Trophoblast cell (in vitro differentiated cells and primary cell): ENCODE results near the gene ORAI2.
"Not testable (repeated sequence)": the region's sequence is repeated elsewhere in the genome, so short reads cannot be mapped to it uniquely, and the experiment has no call there.

Experiments used
- DNase-seq, 2 donors: peaks; one replicate each; pipeline ENCODE4 v3.0.0-alpha.2; 2016
- H2AFZ ChIP-seq: 2 replicates; pipeline ENCODE4 v1.6.1; 2013; ENCODE audit warnings: low read length, moderate library complexity, mild to moderate bottlenecking; ENCODE audit not compliant: insufficient read depth, poor library complexity
- H2AK5ac ChIP-seq: 2 replicates; pipeline ENCODE4 v1.6.1; 2013; ENCODE audit warnings: mild to moderate bottlenecking, low read length
- H2BK120ac ChIP-seq: 2 replicates; pipeline ENCODE4 v1.6.1; 2013; ENCODE audit warnings: low read length, mild to moderate bottlenecking, moderate library complexity; ENCODE audit not compliant: insufficient read depth, poor library complexity
- H2BK12ac ChIP-seq: 2 replicates; pipeline ENCODE4 v1.6.1; 2013; ENCODE audit warnings: mild to moderate bottlenecking, low read length, moderate library complexity
- H2BK5ac ChIP-seq: 2 replicates; pipeline ENCODE4 v1.6.1; 2013; ENCODE audit warnings: low read length, low read depth, moderate library complexity, mild to moderate bottlenecking; ENCODE audit not compliant: poor library complexity
- H3K14ac ChIP-seq: 2 replicates; pipeline ENCODE4 v1.6.1; 2013; ENCODE audit warnings: mild to moderate bottlenecking, low read length
- H3K18ac ChIP-seq: 2 replicates; pipeline ENCODE4 v1.6.1; 2013; ENCODE audit warnings: mild to moderate bottlenecking, low read length
- H3K23ac ChIP-seq: 2 replicates; pipeline ENCODE4 v1.6.1; 2013; ENCODE audit warnings: low read length
- H3K27ac ChIP-seq: 2 replicates; pipeline ENCODE4 v1.5.1; 2013; ENCODE audit warnings: low read depth, mild to moderate bottlenecking, inconsistent platforms, low read length, moderate library complexity
- H3K27me3 ChIP-seq: 2 replicates; pipeline ENCODE4 v1.6.1; 2013; ENCODE audit warnings: inconsistent platforms, mild to moderate bottlenecking, low read length, moderate library complexity; ENCODE audit not compliant: insufficient read depth
- H3K36me3 ChIP-seq, 2 experiments: 1 replicate in 1 of 2; 2 replicates in 1 of 2; pipeline ENCODE4 v1.6.1; 2013; ENCODE audit warnings: low read length in 2 of 2, mild to moderate bottlenecking in 2 of 2, moderate library complexity in 1 of 2; ENCODE audit not compliant: insufficient read depth in 2 of 2, control insufficient read depth in 1 of 2
- H3K4ac ChIP-seq: 2 replicates; pipeline ENCODE4 v1.6.1; 2013; ENCODE audit warnings: low read depth, mild to moderate bottlenecking, low read length, moderate library complexity
- H3K4me1 ChIP-seq, 2 experiments: 1 replicate in 1 of 2; 2 replicates in 1 of 2; pipeline ENCODE4 v1.6.1; 2013; ENCODE audit warnings: low read length in 2 of 2, mild to moderate bottlenecking in 2 of 2, moderate library complexity in 1 of 2; ENCODE audit not compliant: insufficient read depth in 2 of 2, control insufficient read depth in 1 of 2
- H3K4me2 ChIP-seq: 2 replicates; pipeline ENCODE4 v1.6.1; 2013; ENCODE audit warnings: inconsistent platforms, mild to moderate bottlenecking, low read length, moderate library complexity
- H3K4me3 ChIP-seq: 2 replicates; pipeline ENCODE4 v1.5.1; 2013; ENCODE audit warnings: mild to moderate bottlenecking, low read depth, low read length, inconsistent platforms
- H3K79me1 ChIP-seq: one replicate; pipeline ENCODE4 v1.6.1; 2013; ENCODE audit warnings: low read length
- H3K79me2 ChIP-seq: 2 replicates; pipeline ENCODE4 v1.6.1; 2013; ENCODE audit warnings: low read length, mild to moderate bottlenecking; ENCODE audit not compliant: control insufficient read depth, insufficient read depth, poor library complexity
- H3K9ac ChIP-seq: 2 replicates; pipeline ENCODE4 v1.6.1; 2013; ENCODE audit warnings: mild to moderate bottlenecking, low read length
- H3K9me3 ChIP-seq: 2 replicates; pipeline ENCODE4 v1.6.1; 2013; ENCODE audit warnings: low read depth, mild to moderate bottlenecking, control low read depth, inconsistent platforms, low read length; ENCODE audit not compliant: insufficient read depth
- H4K12ac ChIP-seq: 2 replicates; pipeline ENCODE4 v1.6.1; 2013; ENCODE audit warnings: low read depth, mild to moderate bottlenecking, low read length, moderate library complexity
- H4K8ac ChIP-seq: 2 replicates; pipeline ENCODE4 v1.6.1; 2013; ENCODE audit warnings: low read depth, mild to moderate bottlenecking, low read length, moderate library complexity
- H4K91ac ChIP-seq: one replicate; pipeline ENCODE4 v1.6.1; 2013; ENCODE audit warnings: low read depth, mild to moderate bottlenecking, low read length, moderate library complexity
- WGBS: extraction: QIAGEN DNeasy Blood & Tissue Kit; methylation state at CpG from one replicate; pipeline ENCODE4 v1.1.7; 2013; ENCODE audit warnings: missing lambda C conversion rate; ENCODE audit not compliant: insufficient read length, insufficient coverage; ENCODE audit errors: extremely low coverage; 5-methylcytosine and 5-hydroxymethylcytosine counted together

The ORAI2 gene

GRCh38 chr7:102497308-102497707 lies 63.9 kb downstream of the ORAI2 start:
- H3K4me1 ChIP-seq, H3K9me3 ChIP-seq, H2AK5ac ChIP-seq, H3K36me3 ChIP-seq, H2BK12ac ChIP-seq, H3K18ac ChIP-seq, H3K27ac ChIP-seq, H3K4ac ChIP-seq, H3K79me1 ChIP-seq, H3K4me2 ChIP-seq, H2BK5ac ChIP-seq, H4K91ac ChIP-seq, H3K23ac ChIP-seq, H2AFZ ChIP-seq, H3K14ac ChIP-seq, H4K12ac ChIP-seq, H4K8ac ChIP-seq, H3K9ac ChIP-seq, H2BK120ac ChIP-seq, H3K79me2 ChIP-seq, H3K4me3 ChIP-seq, DNase-seq, H3K27me3 ChIP-seq: not testable (repeated sequence)
- WGBS: no CpG with 5 or more reads among the region's 5 CpGs

- H3K27ac ChIP-seq, H3K4me1 ChIP-seq: not testable (repeated sequence)
- no CpG with 5 or more reads among the region's 16 CpGs for WGBS
These were observed 64.9 kb downstream of the ORAI2 start for GRCh38 chr7:102498321-102498720.

GRCh38 chr7:102503141-102503540 lies 69.8 kb downstream of the ORAI2 start:
- H3K79me1 ChIP-seq, H3K23ac ChIP-seq, H3K4me3 ChIP-seq, H3K79me2 ChIP-seq, H4K12ac ChIP-seq, H3K27ac ChIP-seq, H3K18ac ChIP-seq, H2BK12ac ChIP-seq, H4K8ac ChIP-seq, H2BK120ac ChIP-seq, H3K36me3 ChIP-seq, H2AFZ ChIP-seq, DNase-seq, H3K9ac ChIP-seq, H2BK5ac ChIP-seq, H3K9me3 ChIP-seq, H4K91ac ChIP-seq, H2AK5ac ChIP-seq, H3K4ac ChIP-seq, H3K4me2 ChIP-seq, H3K27me3 ChIP-seq, H3K4me1 ChIP-seq, H3K14ac ChIP-seq: not testable (repeated sequence)
- WGBS: no CpG with 5 or more reads among the region's 12 CpGs

More at GRCh38 chr7:102498321-102498720, 64.9 kb downstream of the ORAI2 start:
- H2BK12ac ChIP-seq, DNase-seq, H3K23ac ChIP-seq, H3K27me3 ChIP-seq, H3K18ac ChIP-seq, H3K4me3 ChIP-seq, H3K79me2 ChIP-seq, H4K12ac ChIP-seq, H3K36me3 ChIP-seq, H3K9me3 ChIP-seq, H2BK120ac ChIP-seq, H2AK5ac ChIP-seq, H2AFZ ChIP-seq, H3K4me2 ChIP-seq, H3K79me1 ChIP-seq, H3K9ac ChIP-seq, H4K91ac ChIP-seq, H3K14ac ChIP-seq, H3K4ac ChIP-seq, H2BK5ac ChIP-seq, H4K8ac ChIP-seq: not testable (repeated sequence)

- not testable (repeated sequence) for H3K79me2 ChIP-seq, H3K9ac ChIP-seq, H3K27ac ChIP-seq, H3K4me2 ChIP-seq, H4K91ac ChIP-seq, H3K4ac ChIP-seq, H3K18ac ChIP-seq, H3K4me1 ChIP-seq, DNase-seq, H3K36me3 ChIP-seq, H2AK5ac ChIP-seq, H3K79me1 ChIP-seq, H3K14ac ChIP-seq, H3K27me3 ChIP-seq, H4K8ac ChIP-seq, H3K4me3 ChIP-seq, H2AFZ ChIP-seq, H3K9me3 ChIP-seq, H3K23ac ChIP-seq, H2BK120ac ChIP-seq
- no CpG with 5 or more reads among the region's 24 CpGs for WGBS
- Histone ChIP-seq H2BK5ac (peak overlapping the region; percentile 76), H4K12ac (peak overlapping the region; percentile 62), H2BK12ac (peak overlapping the region; percentile 71)
These were observed 72.2 kb downstream of the ORAI2 start for GRCh38 chr7:102505298-102506185.
